ENCODE measurements around the gene GALNT16. TPM values are rescaled to one million over a fixed set of nuclear protein-coding genes. Genes with fewer than 3 reads are reported as not detected.

GALNT16 gene
- total RNA-seq, 2 experiments from 2014 or later: 0.08 to 0.19 TPM

- ChIA-PET POLR2A (no interaction called here), CTCF (no interaction called here)
These were observed 68.4 kb downstream of the GALNT16 start for GRCh38 chr14:69328317-69328716.

GRCh38 chr14:69328765-69329164 lies 68.8 kb downstream of the GALNT16 start:
- ChIA-PET POLR2A (no interaction called here), CTCF (no interaction called here)

- POLR2A ChIA-PET: no interaction called here
- CTCF ChIA-PET: no interaction called here
These were observed 71.2 kb downstream of the GALNT16 start for GRCh38 chr14:69331206-69331605.

- ChIA-PET POLR2A (no interaction called here), CTCF (interaction anchor here (0.8 kb wide), 1 partner anchor 19 kb away, joined by 7 read pairs; no protein-coding TSS in a partner anchor)
These were observed 72.9 kb downstream of the GALNT16 start for GRCh38 chr14:69332782-69333395.

GRCh38 chr14:69333791-69334337 lies 73.9 kb downstream of the GALNT16 start:
- ChIA-PET POLR2A (no interaction called here), CTCF (interaction anchor here (0.5 kb wide), 1 partner anchor 275 kb away, joined by 3 read pairs; no protein-coding TSS in a partner anchor)

- POLR2A ChIA-PET: no interaction called here
- CTCF ChIA-PET: no interaction called here
These were observed 74.6 kb downstream of the GALNT16 start for GRCh38 chr14:69334576-69334975.

- ChIA-PET POLR2A (interaction anchor here (0.6 kb wide), 1 partner anchor 8 kb away, joined by 3 read pairs; no protein-coding TSS in a partner anchor), CTCF (no interaction called here)
These were observed 75.4 kb downstream of the GALNT16 start for GRCh38 chr14:69335371-69335771.

- ChIA-PET CTCF (interaction anchor here (1.1 kb wide), 1 partner anchor 9 kb away, joined by 3 read pairs; no protein-coding TSS in a partner anchor), POLR2A (no interaction called here)
These were observed 78.0 kb downstream of the GALNT16 start for GRCh38 chr14:69337984-69338383.

GRCh38 chr14:69339426-69339825 lies 79.5 kb downstream of the GALNT16 start:
- ChIA-PET POLR2A (no interaction called here), CTCF (no interaction called here)

- ChIA-PET POLR2A (no interaction called here), CTCF (no interaction called here)
These were observed 83.1 kb downstream of the GALNT16 start for GRCh38 chr14:69342928-69343525.

- POLR2A ChIA-PET: interaction anchor here (0.7 kb wide), 1 partner anchor 8 kb away, joined by 3 read pairs; no protein-coding TSS in a partner anchor
- CTCF ChIA-PET: no interaction called here
These were observed 84.2 kb downstream of the GALNT16 start for GRCh38 chr14:69344171-69344570.

GRCh38 chr14:69345402-69345801 lies 85.4 kb downstream of the GALNT16 start:
- ChIA-PET CTCF (no interaction called here), POLR2A (no interaction called here)

GRCh38 chr14:69346710-69347109 lies 86.8 kb downstream of the GALNT16 start:
- POLR2A ChIA-PET: no interaction called here
- CTCF ChIA-PET: interaction anchor here (0.6 to 1.0 kb wide), 2 partner anchors 9 to 117 kb away, joined by 3 read pairs; no protein-coding TSS in a partner anchor

GRCh38 chr14:69349091-69349777 lies 89.3 kb downstream of the GALNT16 start:
- ChIA-PET POLR2A (no interaction called here), CTCF (no interaction called here)

- ChIA-PET POLR2A (no interaction called here), CTCF (no interaction called here)
These were observed 90.9 kb downstream of the GALNT16 start for GRCh38 chr14:69350892-69351291.

- CTCF ChIA-PET: interaction anchor here (0.8 kb wide), 1 partner anchor 19 kb away, joined by 7 read pairs; no protein-coding TSS in a partner anchor
- POLR2A ChIA-PET: no interaction called here
These were observed 91.4 kb downstream of the GALNT16 start for GRCh38 chr14:69351385-69351784.

- POLR2A ChIA-PET: no interaction called here
- CTCF ChIA-PET: interaction anchor here (0.8 kb wide), 1 partner anchor 19 kb away, joined by 7 read pairs; no protein-coding TSS in a partner anchor
These were observed 92.0 kb downstream of the GALNT16 start for GRCh38 chr14:69351911-69352310.

GRCh38 chr14:69353168-69353567 lies 93.2 kb downstream of the GALNT16 start:
- ChIA-PET CTCF (no interaction called here), POLR2A (no interaction called here)

GRCh38 chr14:69354383-69355153 lies 94.6 kb downstream of the GALNT16 start:
- POLR2A ChIA-PET: interaction anchor here (0.6 to 0.8 kb wide), 2 partner anchors 42 to 211 kb away, joined by 4 to 5 read pairs; no protein-coding TSS in a partner anchor
- CTCF ChIA-PET: no interaction called here

GRCh38 chr14:69355154-69355597 lies 95.2 kb downstream of the GALNT16 start:
- ChIA-PET POLR2A (interaction anchor here (0.6 to 0.8 kb wide), 2 partner anchors 41 to 212 kb away, joined by 4 to 5 read pairs; no protein-coding TSS in a partner anchor), CTCF (no interaction called here)
